ENCODE data around the gene HERC4.
"Not testable (repeated sequence)": the region's sequence is repeated elsewhere in the genome, so short reads cannot be mapped to it uniquely, and the experiment has no call there.

HERC4 gene

GRCh38 chr10:67883710-67884312, 191.3 kb downstream of the HERC4 start:
- no peak for DNase-seq (ENCODE audit: extremely low read depth, low read depth)
- TF ChIP-seq, protein P1, sequence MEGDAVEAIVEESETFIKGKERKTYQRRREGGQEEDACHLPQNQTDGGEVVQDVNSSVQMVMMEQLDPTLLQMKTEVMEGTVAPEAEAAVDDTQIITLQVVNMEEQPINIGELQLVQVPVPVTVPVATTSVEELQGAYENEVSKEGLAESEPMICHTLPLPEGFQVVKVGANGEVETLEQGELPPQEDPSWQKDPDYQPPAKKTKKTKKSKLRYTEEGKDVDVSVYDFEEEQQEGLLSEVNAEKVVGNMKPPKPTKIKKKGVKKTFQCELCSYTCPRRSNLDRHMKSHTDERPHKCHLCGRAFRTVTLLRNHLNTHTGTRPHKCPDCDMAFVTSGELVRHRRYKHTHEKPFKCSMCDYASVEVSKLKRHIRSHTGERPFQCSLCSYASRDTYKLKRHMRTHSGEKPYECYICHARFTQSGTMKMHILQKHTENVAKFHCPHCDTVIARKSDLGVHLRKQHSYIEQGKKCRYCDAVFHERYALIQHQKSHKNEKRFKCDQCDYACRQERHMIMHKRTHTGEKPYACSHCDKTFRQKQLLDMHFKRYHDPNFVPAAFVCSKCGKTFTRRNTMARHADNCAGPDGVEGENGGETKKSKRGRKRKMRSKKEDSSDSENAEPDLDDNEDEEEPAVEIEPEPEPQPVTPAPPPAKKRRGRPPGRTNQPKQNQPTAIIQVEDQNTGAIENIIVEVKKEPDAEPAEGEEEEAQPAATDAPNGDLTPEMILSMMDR (IDR thresholded peaks at IDR 0.05; ENCODE audit: low read depth, low read length), result no peak

GRCh38 chr10:67878133-67878532, 196.9 kb downstream of the HERC4 start:
- TF ChIP-seq, protein P1 (IDR thresholded peaks at IDR 0.05; ENCODE audit: low read depth, low read length), result no peak

GRCh38 chr10:67877421-67877820, 197.7 kb downstream of the HERC4 start:
- DNase-seq (ENCODE audit: extremely low read depth, low read depth), result not testable (repeated sequence)

More at GRCh38 chr10:67878133-67878532, 196.9 kb downstream of the HERC4 start:
- no peak for DNase-seq (ENCODE audit: extremely low read depth, low read depth)

GRCh38 chr10:67875340-67876238, 199.5 kb downstream of the HERC4 start:
- TF ChIP-seq, protein P1 (IDR thresholded peaks at IDR 0.05; ENCODE audit: low read depth, low read length), result no peak

More at GRCh38 chr10:67875340-67876238, 199.5 kb downstream of the HERC4 start:
- no peak for DNase-seq (ENCODE audit: extremely low read depth, low read depth)

Data from AG09319 (cell line).